Lower lobe of right lung (tissue), 2 donors: ENCODE data around the gene TMEM59. TPM values are rescaled to one million over a fixed set of nuclear protein-coding genes. Genes with fewer than 3 reads are reported as not detected.
"Not testable (repeated sequence)": the region's sequence is repeated elsewhere in the genome, so short reads cannot be mapped to it uniquely, and the experiment has no call there.

ENCODE experiments used
- ATAC-seq, 2 donors: fragments of 200-7000 bp; cut with Tn5 transposase; one replicate each; pipeline ENCODE4 v1.9.1; 2020 to 2022; ENCODE audit warnings: mild to moderate bottlenecking in 2 of 2, moderate library complexity in 2 of 2
- DNase-seq: peaks from one replicate; pipeline ENCODE4 v3.0.0-alpha.2; 2020
- H3K27ac ChIP-seq: fragments of 200-600 bp; one replicate; pipeline ENCODE4 v1.8.0; 2022
- H3K27me3 ChIP-seq: fragments of 200-600 bp; one replicate; pipeline ENCODE4 v1.8.0; 2022; ENCODE audit warnings: low read depth
- H3K36me3 ChIP-seq: fragments of 200-600 bp; one replicate; pipeline ENCODE4 v1.8.0; 2022; ENCODE audit warnings: mild to moderate bottlenecking
- H3K4me1 ChIP-seq: fragments of 200-600 bp; one replicate; pipeline ENCODE4 v1.8.0; 2022
- H3K4me3 ChIP-seq: fragments of 200-600 bp; one replicate; pipeline ENCODE4 v1.8.0; 2022; ENCODE audit warnings: mild to moderate bottlenecking
- H3K9me3 ChIP-seq: fragments of 200-600 bp; one replicate; pipeline ENCODE4 v1.8.0; 2022
- CTCF ChIP-seq: fragments of 200-600 bp; IDR thresholded peaks from one replicate; pipeline ENCODE4 v1.8.0; 2022; ENCODE audit warnings: antibody characterized with exemption, mild to moderate bottlenecking
- intact Hi-C: fragments of 100-400 bp; cut with DNase I; formaldehyde crosslinking; loops from one replicate; pipeline ENCODE4 v1.11.0; 2022
- total RNA-seq: library from RNA; stranded (reverse); fragmentation: NEBNext Ultra II Directional; extraction: Animal tissue kit (Norgen Biotek cat#: 25700); gene quantifications from one replicate; pipeline ENCODE4 v1.2.1, GENCODE V29; 2021
- donor health status: DM: no; HTN: yes; CAD: no; lungs with severe emphysema.

TMEM59 gene
- total RNA-seq, 1 donor from 2014 or later, result 475 TPM

- Histone ChIP-seq H3K27ac (no peak overlapping the region), H3K4me3 (no peak overlapping the region), H3K4me1 (no peaks in the 10 kb centered on the region), H3K27me3 (no peaks in the 10 kb centered on the region), H3K36me3 (no peaks in the 10 kb centered on the region), H3K9me3 (no peaks in the 10 kb centered on the region)
- no peak for TF ChIP-seq CTCF
- no peak for DNase-seq
- no peak for ATAC-seq
- intact Hi-C loops, result no loop called here
Observed at GRCh38 chr1:53998223-53998622, 54.8 kb downstream of the TMEM59 start.

- intact Hi-C loops, result no loop called here
- Histone ChIP-seq H3K4me1 (no peaks in the 10 kb centered on the region), H3K27me3 (no peaks in the 10 kb centered on the region), H3K4me3 (no peak overlapping the region), H3K9me3 (no peaks in the 10 kb centered on the region), H3K36me3 (no peaks in the 10 kb centered on the region), H3K27ac (no peak overlapping the region)
- ATAC-seq (no peak), DNase-seq (no peak)
- TF ChIP-seq CTCF, result no peak
Observed at GRCh38 chr1:53995683-53996082, 57.3 kb downstream of the TMEM59 start.

GRCh38 chr1:53994516-53994915 is 58.5 kb downstream of the TMEM59 start:
- H3K9me3 ChIP-seq, intact Hi-C loops, H3K4me1 ChIP-seq, H3K27ac ChIP-seq, ATAC-seq, H3K4me3 ChIP-seq, H3K36me3 ChIP-seq, H3K27me3 ChIP-seq, DNase-seq: not testable (repeated sequence)

GRCh38 chr1:53992085-53992874 is 60.7 kb downstream of the TMEM59 start:
- Histone ChIP-seq H3K4me1 (no peaks in the 10 kb centered on the region), H3K9me3 (no peaks in the 10 kb centered on the region), H3K36me3 (no peaks in the 10 kb centered on the region), H3K27ac (no peak overlapping the region), H3K27me3 (no peaks in the 10 kb centered on the region), H3K4me3 (no peak overlapping the region)
- DNase-seq (no peak), ATAC-seq (peak in 1 of 2 donors; percentile 68)
- TF ChIP-seq CTCF, result no peak
- intact Hi-C loops, result no loop called here

GRCh38 chr1:53987880-53988279 is 65.1 kb downstream of the TMEM59 start:
- intact Hi-C loops, result no loop called here
- no peak overlapping the region for H3K4me3 ChIP-seq
- ATAC-seq (no peak), DNase-seq (no peak)
- no peaks in the 10 kb centered on the region for H3K9me3 ChIP-seq
- H3K4me1 ChIP-seq, result peaks cover under 1% of the 10 kb centered on the region
- H3K27me3 ChIP-seq, result no peaks in the 10 kb centered on the region
- H3K36me3 ChIP-seq, result no peaks in the 10 kb centered on the region
- no peak overlapping the region for H3K27ac ChIP-seq
- no peak for TF ChIP-seq CTCF

GRCh38 chr1:53986458-53986857 is 66.5 kb downstream of the TMEM59 start:
- no peak for ATAC-seq
- Histone ChIP-seq H3K27me3 (no peaks in the 10 kb centered on the region), H3K4me3 (no peak overlapping the region), H3K36me3 (no peaks in the 10 kb centered on the region), H3K9me3 (no peaks in the 10 kb centered on the region), H3K4me1 (peaks cover 13% of the 10 kb centered on the region), H3K27ac (no peak overlapping the region)
- TF ChIP-seq CTCF, result no peak
- DNase-seq, result no peak
- intact Hi-C loops, result no loop called here
